SH-SY5Y (cell line): ENCODE results near the gene GADD45A.

Source experiments
- GATA2 ChIP-seq: IDR thresholded peaks from 2 replicates; pipeline ENCODE4 v1.6.1; 2011; ENCODE audit warnings: mild to moderate bottlenecking, low read depth, low read length
- GATA3 ChIP-seq: IDR thresholded peaks from 2 replicates; pipeline ENCODE4 v1.6.1; 2011; ENCODE audit warnings: low read depth, mild to moderate bottlenecking, low read length, moderate library complexity

DNA sequence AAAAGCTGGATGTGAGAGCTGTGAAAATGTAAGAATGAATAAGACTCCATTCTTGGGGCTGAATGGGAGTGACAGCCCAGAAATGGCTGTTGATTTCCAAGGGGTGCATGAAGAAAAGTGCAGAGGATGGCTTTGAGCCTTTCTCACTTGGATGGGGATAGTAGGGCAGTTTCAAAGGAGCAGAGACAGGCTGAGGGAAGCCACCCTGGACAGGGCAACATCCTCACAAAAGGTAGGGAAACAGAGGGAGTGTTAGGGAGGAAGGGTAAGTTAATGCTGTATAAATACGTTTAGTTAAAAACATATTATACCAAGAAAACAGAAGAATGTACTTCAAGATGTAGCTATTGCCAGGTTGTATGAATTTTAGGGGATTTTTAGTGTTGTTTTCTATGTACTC, 38.1 kb downstream of the GADD45A start:
- TF ChIP-seq GATA2: no peak
- no peak for TF ChIP-seq GATA3
